ENCODE results near the gene CCDC47. TPM values are rescaled to one million over a fixed set of nuclear protein-coding genes. Genes with fewer than 3 reads are reported as not detected.

CCDC47 gene
- total RNA-seq, 1 experiment from 2014 or later: 70.9 TPM

GRCh38 chr17:63817736-63818385, 44.5 kb upstream of the CCDC47 start:
- no peak overlapping the region for H3K27ac Mint-ChIP-seq
- no peak for TF ChIP-seq IRF1 (CRISPR knock-in tag; IDR thresholded peaks at IDR 0.05)
- no peak for TF ChIP-seq MLX (CRISPR knock-in tag; IDR thresholded peaks at IDR 0.05)
- TF ChIP-seq GTF2I (CRISPR knock-in tag; conservative IDR thresholded peaks at IDR 0.05): no peak
- no peak for TF ChIP-seq ZNF263 (CRISPR knock-in tag; IDR thresholded peaks at IDR 0.05; ENCODE audit: low read depth)
- no peak for TF ChIP-seq ZNF138 (CRISPR knock-in tag; conservative IDR thresholded peaks at IDR 0.05)
- no peak for TF ChIP-seq ZSCAN18 (CRISPR knock-in tag; IDR thresholded peaks at IDR 0.05)
- TF ChIP-seq ZNF423 (CRISPR knock-in tag; IDR thresholded peaks at IDR 0.05): no peak
- no peak for TF ChIP-seq ZNF425 (CRISPR knock-in tag; conservative IDR thresholded peaks at IDR 0.05)
- TF ChIP-seq NR2C2 (CRISPR knock-in tag; IDR thresholded peaks at IDR 0.05): no peak
- no peak for TF ChIP-seq ETV6 (CRISPR knock-in tag; IDR thresholded peaks at IDR 0.05)
- TF ChIP-seq FOXP1 (CRISPR knock-in tag; IDR thresholded peaks at IDR 0.05; ENCODE audit: borderline replicate concordance): no peak
- no peak for TF ChIP-seq GABPB1 (CRISPR knock-in tag; IDR thresholded peaks at IDR 0.05)
- TF ChIP-seq ZNF532 (CRISPR knock-in tag; IDR thresholded peaks at IDR 0.05; ENCODE audit: borderline replicate concordance): no peak
- TF ChIP-seq ZNF512 (CRISPR knock-in tag; IDR thresholded peaks at IDR 0.05; ENCODE audit: borderline replicate concordance): no peak
- H3K9me3 Mint-ChIP-seq: no peaks in the 10 kb centered on the region
- DNase-seq (ENCODE audit: low spot score): no peak
- no peaks in the 10 kb centered on the region; the same call in 1 of the 2 replicates for H3K27me3 Mint-ChIP-seq (ENCODE audit: low read depth)
- ChIA-PET CTCF (interaction anchor here (1.0 to 1.2 kb wide), 2 partner anchors 17 to 44 kb away, joined by 3 to 4 read pairs; partner anchors contain the start of genes CCDC47 and DDX42), POLR2A (no interaction called here)
- H3K4me3 Mint-ChIP-seq: no peak overlapping the region
- ATAC-seq: no peak
- peaks cover 99% of the 10 kb centered on the region for H3K36me3 Mint-ChIP-seq
- no peaks in the 10 kb centered on the region for H3K4me1 Mint-ChIP-seq
